ES-I3 (cell line): ENCODE measurements around the gene CYSRT1.

ENCODE experiments used
- H3K36me3 ChIP-seq: 2 replicates; pipeline ENCODE4 v1.6.1; 2013; ENCODE audit warnings: mild to moderate bottlenecking, low read length, control low read depth, moderate library complexity; ENCODE audit not compliant: insufficient read depth
- H3K4me1 ChIP-seq: 2 replicates; pipeline ENCODE4 v1.6.1; 2013; ENCODE audit warnings: mild to moderate bottlenecking, control low read depth, low read length; ENCODE audit not compliant: insufficient read depth
- H3K9ac ChIP-seq: 2 replicates; pipeline ENCODE4 v1.6.1; 2013; ENCODE audit warnings: low read depth, mild to moderate bottlenecking, low read length, moderate library complexity
- H3K9me3 ChIP-seq: 2 replicates; pipeline ENCODE4 v1.6.1; 2013; ENCODE audit warnings: mild to moderate bottlenecking, low read length, moderate library complexity; ENCODE audit not compliant: control insufficient read depth, insufficient read depth

Gene CYSRT1

DNA sequence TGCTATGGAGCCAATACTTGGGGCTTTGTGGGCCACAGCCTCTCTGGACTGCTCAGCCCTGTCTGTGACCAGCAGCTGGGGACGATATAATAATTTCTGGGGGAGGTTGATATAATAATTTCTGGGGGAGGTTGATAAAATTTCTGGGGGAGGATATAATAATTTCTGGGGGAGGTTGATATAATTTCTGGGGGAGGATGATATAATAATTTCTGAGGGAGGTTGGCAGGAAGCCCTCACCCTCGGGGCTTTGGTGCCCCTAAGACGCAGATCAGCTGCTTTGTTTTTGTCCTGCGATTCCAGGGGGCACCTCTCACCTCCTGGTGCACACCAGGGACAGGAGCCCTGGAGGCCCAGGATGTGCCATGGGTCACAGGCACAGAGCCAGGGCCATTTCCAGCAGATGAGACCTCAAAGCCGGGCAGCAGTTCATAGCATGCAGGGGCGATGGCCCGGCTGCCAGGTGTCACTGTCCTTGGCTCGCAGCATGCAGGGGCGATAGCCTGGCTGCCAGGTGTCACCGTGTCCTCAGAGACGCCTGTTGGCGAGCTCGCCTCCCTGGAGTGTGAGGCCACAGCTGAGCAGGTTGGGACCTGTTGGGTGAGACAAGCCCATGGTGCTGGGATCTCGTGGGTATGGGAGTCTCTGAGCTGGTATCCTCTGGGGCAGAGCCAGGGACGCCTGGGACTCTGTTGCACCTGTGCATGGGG is 48.8 kb downstream of the CYSRT1 start:
- Histone ChIP-seq H3K9me3 (no peaks in the 10 kb centered on the region), H3K36me3 (no peaks in the 10 kb centered on the region; the same call in 1 of the 2 replicates), H3K9ac (no peak overlapping the region), H3K4me1 (peaks cover 12% of the 10 kb centered on the region; the same call in 1 of the 2 replicates)

DNA sequence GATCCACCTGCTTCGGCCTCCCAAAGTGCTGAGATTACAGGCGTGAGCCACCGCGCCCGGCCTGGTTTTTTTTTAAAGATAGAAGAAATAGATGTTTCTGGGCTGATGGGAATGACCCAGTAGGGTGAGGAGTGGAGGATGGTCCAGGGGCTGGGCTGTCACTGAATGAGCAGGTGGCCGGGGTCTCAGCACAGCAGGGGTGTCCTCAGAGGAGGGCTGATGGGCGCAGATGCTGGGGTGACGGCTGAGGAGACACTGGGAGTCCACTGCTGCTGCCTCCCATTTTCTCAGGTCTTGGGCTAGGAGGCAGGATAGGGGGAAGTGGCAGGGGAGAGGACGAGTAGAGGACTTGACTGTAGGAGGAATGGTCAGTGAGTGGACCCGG is 50.2 kb downstream of the CYSRT1 start:
- H3K9ac ChIP-seq: no peak overlapping the region
- H3K36me3 ChIP-seq: no peaks in the 10 kb centered on the region
- no peaks in the 10 kb centered on the region for H3K9me3 ChIP-seq
- peaks cover 12% of the 10 kb centered on the region; the same call in 1 of the 2 replicates for H3K4me1 ChIP-seq
